ENCODE data around the gene HEXD.

The HEXD gene

GRCh38 chr17:82480318-82480717 lies 62.2 kb downstream of the HEXD start:
- Mint-ChIP-seq H3K27ac (no peak overlapping the region), H3K9me3 (no peaks in the 10 kb centered on the region), H3K27me3 (no peaks in the 10 kb centered on the region), H3K4me1 (ENCODE audit: low read depth) (peaks cover 6% of the 10 kb centered on the region), H3K4me3 (no peak overlapping the region), H3K36me3 (ENCODE audit: low read depth) (peaks cover 35% of the 10 kb centered on the region)

GRCh38 chr17:82483204-82483660 lies 65.1 kb downstream of the HEXD start:
- no peaks in the 10 kb centered on the region for H3K9me3 Mint-ChIP-seq
- peaks cover 50% of the 10 kb centered on the region for H3K36me3 Mint-ChIP-seq (ENCODE audit: low read depth)
- no peaks in the 10 kb centered on the region for H3K27me3 Mint-ChIP-seq
- H3K4me3 Mint-ChIP-seq, result no peak overlapping the region
- H3K27ac Mint-ChIP-seq, result no peak overlapping the region
- peaks cover 8% of the 10 kb centered on the region for H3K4me1 Mint-ChIP-seq (ENCODE audit: low read depth)

- Mint-ChIP-seq H3K27ac (no peak overlapping the region), H3K9me3 (no peaks in the 10 kb centered on the region), H3K36me3 (ENCODE audit: low read depth) (peaks cover 55% of the 10 kb centered on the region), H3K4me3 (no peak overlapping the region), H3K4me1 (ENCODE audit: low read depth) (peaks cover 8% of the 10 kb centered on the region), H3K27me3 (no peaks in the 10 kb centered on the region)
Measured at GRCh38 chr17:82483836-82484235, 65.7 kb downstream of the HEXD start.

- Mint-ChIP-seq H3K27me3 (no peaks in the 10 kb centered on the region), H3K4me3 (no peak overlapping the region), H3K36me3 (ENCODE audit: low read depth) (peaks cover 45% of the 10 kb centered on the region), H3K27ac (no peak overlapping the region), H3K4me1 (ENCODE audit: low read depth) (peaks cover 8% of the 10 kb centered on the region), H3K9me3 (no peaks in the 10 kb centered on the region)
Measured at GRCh38 chr17:82486231-82487094, 68.3 kb downstream of the HEXD start.

- H3K4me1 Mint-ChIP-seq (ENCODE audit: low read depth), result peaks cover 8% of the 10 kb centered on the region
- H3K9me3 Mint-ChIP-seq, result no peaks in the 10 kb centered on the region
- H3K4me3 Mint-ChIP-seq, result no peak overlapping the region
- H3K36me3 Mint-ChIP-seq (ENCODE audit: low read depth), result peaks cover 34% of the 10 kb centered on the region
- H3K27me3 Mint-ChIP-seq, result no peaks in the 10 kb centered on the region
- H3K27ac Mint-ChIP-seq, result no peak overlapping the region
Measured at GRCh38 chr17:82487910-82488309, 69.8 kb downstream of the HEXD start.

- no peaks in the 10 kb centered on the region for H3K27me3 Mint-ChIP-seq
- H3K4me1 Mint-ChIP-seq (ENCODE audit: low read depth), result peaks cover 9% of the 10 kb centered on the region
- H3K27ac Mint-ChIP-seq, result no peak overlapping the region
- H3K9me3 Mint-ChIP-seq, result no peaks in the 10 kb centered on the region
- peaks cover 30% of the 10 kb centered on the region for H3K36me3 Mint-ChIP-seq (ENCODE audit: low read depth)
- H3K4me3 Mint-ChIP-seq, result no peak overlapping the region
Measured at GRCh38 chr17:82489117-82489516, 71.0 kb downstream of the HEXD start.

- Mint-ChIP-seq H3K9me3 (no peaks in the 10 kb centered on the region), H3K4me1 (ENCODE audit: low read depth) (peaks cover 17% of the 10 kb centered on the region), H3K36me3 (ENCODE audit: low read depth) (peaks cover 25% of the 10 kb centered on the region), H3K27ac (no peak overlapping the region), H3K4me3 (no peak overlapping the region), H3K27me3 (no peaks in the 10 kb centered on the region)
Measured at GRCh38 chr17:82489851-82490511, 71.8 kb downstream of the HEXD start.

- Mint-ChIP-seq H3K27ac (no peak overlapping the region), H3K9me3 (no peaks in the 10 kb centered on the region), H3K4me1 (ENCODE audit: low read depth) (peaks cover 17% of the 10 kb centered on the region), H3K27me3 (no peaks in the 10 kb centered on the region), H3K36me3 (ENCODE audit: low read depth) (peaks cover 19% of the 10 kb centered on the region), H3K4me3 (no peak overlapping the region)
Measured at GRCh38 chr17:82490512-82491195, 72.5 kb downstream of the HEXD start.

- H3K36me3 Mint-ChIP-seq (ENCODE audit: low read depth), result peaks cover 19% of the 10 kb centered on the region
Measured at GRCh38 chr17:82491196-82491530, 73.0 kb downstream of the HEXD start.

GRCh38 chr17:82491533-82491932 lies 73.4 kb downstream of the HEXD start:
- Mint-ChIP-seq H3K27me3 (no peaks in the 10 kb centered on the region), H3K36me3 (ENCODE audit: low read depth) (peaks cover 18% of the 10 kb centered on the region), H3K27ac (no peak overlapping the region)

More at GRCh38 chr17:82491196-82491530, 73.0 kb downstream of the HEXD start:
- H3K9me3 Mint-ChIP-seq, result no peaks in the 10 kb centered on the region
- no peak overlapping the region for H3K27ac Mint-ChIP-seq
- peaks cover 14% of the 10 kb centered on the region for H3K4me1 Mint-ChIP-seq (ENCODE audit: low read depth)
- no peak overlapping the region for H3K4me3 Mint-ChIP-seq
- H3K27me3 Mint-ChIP-seq, result no peaks in the 10 kb centered on the region

More at GRCh38 chr17:82491533-82491932, 73.4 kb downstream of the HEXD start:
- Mint-ChIP-seq H3K4me1 (ENCODE audit: low read depth) (peaks cover 11% of the 10 kb centered on the region), H3K4me3 (no peak overlapping the region), H3K9me3 (no peaks in the 10 kb centered on the region)

Measured in stimulated activated naive CD8-positive, alpha-beta T cell treated with anti-CD3 and anti-CD28 coated beads, Interleukin-15, Interleukin-2, amounts not matched to agents 100 ng/mL and 50 ng/mL, for 24 hours (primary cell).